Measurements from ENCODE around the gene CAPZA3.
"Not testable (repeated sequence)": the region's sequence is repeated elsewhere in the genome, so short reads cannot be mapped to it uniquely, and the experiment has no call there.

CAPZA3 gene

GRCh38 chr12:18737819-18738218 is at the start of gene CAPZA3, which contains the start of gene PLCZ1:
Gene CAPZA3 (plus strand): TSS chr12:18738119. CDS start chr12:18738269, 150 bp downstream.
Gene PLCZ1 (minus strand): TSS chr12:18738012. CDS start chr12:18737371, 641 bp downstream.
- DNase-seq = no peak

- no peak for DNase-seq
Observed at GRCh38 chr12:18689771-18690170, 48.1 kb upstream of the CAPZA3 start.

- DNase-seq = no peak
Observed at GRCh38 chr12:18690653-18691052, 47.3 kb upstream of the CAPZA3 start.

- DNase-seq = not testable (repeated sequence)
Observed at GRCh38 chr12:18693986-18694385, 43.9 kb upstream of the CAPZA3 start.

- DNase-seq = no peak
Observed at GRCh38 chr12:18696971-18697602, 40.8 kb upstream of the CAPZA3 start.

- no peak for DNase-seq
Observed at GRCh38 chr12:18700271-18700670, 37.6 kb upstream of the CAPZA3 start.

GRCh38 chr12:18703321-18703720 is 34.6 kb upstream of the CAPZA3 start:
- DNase-seq = no peak

- no peak for DNase-seq
Observed at GRCh38 chr12:18703911-18704310, 34.0 kb upstream of the CAPZA3 start.

GRCh38 chr12:18706798-18707197 is 31.1 kb upstream of the CAPZA3 start:
- no peak for DNase-seq

- DNase-seq = no peak
Observed at GRCh38 chr12:18716236-18716635, 21.7 kb upstream of the CAPZA3 start.

- DNase-seq = no peak
Observed at GRCh38 chr12:18718462-18718861, 19.5 kb upstream of the CAPZA3 start.

GRCh38 chr12:18719922-18720510 is 17.9 kb upstream of the CAPZA3 start:
- DNase-seq = no peak

- no peak for DNase-seq
Observed at GRCh38 chr12:18720690-18721089, 17.2 kb upstream of the CAPZA3 start.

GRCh38 chr12:18721452-18721851 is 16.5 kb upstream of the CAPZA3 start:
- no peak for DNase-seq

- DNase-seq = no peak
Observed at GRCh38 chr12:18723752-18724151, 14.2 kb upstream of the CAPZA3 start.

GRCh38 chr12:18731156-18731555 is 6.8 kb upstream of the CAPZA3 start:
- no peak for DNase-seq

- DNase-seq = no peak
Observed at GRCh38 chr12:18747895-18748294, 10.0 kb downstream of the CAPZA3 start.

GRCh38 chr12:18749386-18749957 is 11.6 kb downstream of the CAPZA3 start:
- DNase-seq = no peak

GRCh38 chr12:18750085-18750484 is 12.2 kb downstream of the CAPZA3 start:
- no peak for DNase-seq

- DNase-seq = no peak
Observed at GRCh38 chr12:18751866-18752265, 13.9 kb downstream of the CAPZA3 start.

GRCh38 chr12:18752280-18752920 is 14.5 kb downstream of the CAPZA3 start:
- no peak for DNase-seq

GRCh38 chr12:18752947-18753346 is 15.0 kb downstream of the CAPZA3 start:
- DNase-seq = no peak

GRCh38 chr12:18753481-18754123 is 15.7 kb downstream of the CAPZA3 start:
- DNase-seq = no peak

Measured in activated naive CD4-positive, alpha-beta T cell (primary cell).